Activated CD8-positive, alpha-beta T cell treated with anti-CD3 and anti-CD28 coated beads for 36 hours (primary cell): ENCODE measurements around the gene FIP1L1. TPM values are rescaled to one million over a fixed set of nuclear protein-coding genes. Genes with fewer than 3 reads are reported as not detected.

ENCODE experiments used
- ATAC-seq: fragments of 200-7000 bp; cut with Tn5 transposase; one replicate; pipeline ENCODE4 v1.10.0; 2021; ENCODE audit warnings: mild to moderate bottlenecking, moderate library complexity
- CTCF ChIA-PET: fragments of 350-600 bp; sonication (Branson Sonifier 250); formaldehyde crosslinking; loops from one replicate; lab custom pipeline; 2021; ENCODE audit warnings: antibody characterized with exemption; lab: Charles Lee
- POLR2A ChIA-PET: fragments of 350-600 bp; sonication (Branson Sonifier 250); formaldehyde crosslinking; loops from one replicate; lab custom pipeline; 2021; ENCODE audit warnings: antibody characterized with exemption; lab: Charles Lee
- DNase-seq: peaks from one replicate; pipeline ENCODE4 v3.0.0-alpha.2; 2020
- H3K27ac Mint-ChIP-seq: one replicate; pipeline ENCODE4 v1.8.0; 2021; ENCODE audit warnings: mild to moderate bottlenecking, mixed read lengths
- H3K27me3 Mint-ChIP-seq: one replicate; pipeline ENCODE4 v1.8.0; 2021; ENCODE audit warnings: mixed read lengths
- H3K36me3 Mint-ChIP-seq: one replicate; pipeline ENCODE4 v1.8.0; 2021; ENCODE audit warnings: low read depth, mixed read lengths
- H3K4me1 Mint-ChIP-seq: one replicate; pipeline ENCODE4 v1.8.0; 2021; ENCODE audit warnings: low read depth, mixed read lengths
- H3K4me3 Mint-ChIP-seq: one replicate; pipeline ENCODE4 v1.8.0; 2021; ENCODE audit warnings: mild to moderate bottlenecking, moderate library complexity, mixed read lengths
- H3K9me3 Mint-ChIP-seq: one replicate; pipeline ENCODE4 v1.8.0; 2021; ENCODE audit warnings: mixed read lengths
- intact Hi-C: fragments of 100-400 bp; cut with micrococcal nuclease; formaldehyde crosslinking; loops from one replicate; pipeline ENCODE4 v1.10.0; 2022
- total RNA-seq, 2 experiments: library from RNA; stranded (reverse); gene quantifications; one replicate each; pipeline ENCODE4 v1.2.3, GENCODE V29; 2021
- TF ChIP-seq, protein P1 (sequence below): fragments of 200-600 bp; IDR thresholded peaks from one replicate; pipeline ENCODE4 v1.8.0; 2022; ENCODE audit warnings: antibody characterized with exemption, mild to moderate bottlenecking

Gene FIP1L1
- total RNA-seq, 2 experiments from 2014 or later, result 67.3 to 67.6 TPM

DNA sequence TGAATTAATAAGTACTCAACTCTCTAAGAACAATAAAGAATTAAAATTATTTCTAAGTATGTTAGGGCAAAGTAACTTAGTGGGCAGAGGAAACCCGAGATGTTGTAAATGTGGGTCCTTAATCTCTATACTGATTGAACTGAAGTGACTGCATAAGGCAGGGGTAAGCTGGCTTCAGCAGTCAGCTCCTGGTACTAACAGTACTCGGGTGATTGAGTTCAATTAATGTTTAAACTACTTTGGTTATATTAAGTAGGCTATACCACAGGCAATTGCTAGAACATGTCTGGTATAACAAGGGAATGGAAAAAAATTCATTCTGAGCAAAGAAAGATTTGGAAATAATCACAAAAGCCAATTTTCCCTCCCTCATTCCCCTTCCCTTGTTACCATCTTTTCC lies 123.1 kb downstream of the FIP1L1 start:
- Mint-ChIP-seq H3K4me1 (no peaks in the 10 kb centered on the region), H3K27me3 (no peaks in the 10 kb centered on the region), H3K4me3 (no peak overlapping the region), H3K9me3 (no peaks in the 10 kb centered on the region), H3K27ac (no peak overlapping the region), H3K36me3 (no peaks in the 10 kb centered on the region)
- DNase-seq, result no peak
- ChIA-PET CTCF (no interaction called here), POLR2A (no interaction called here)
- no peak for ATAC-seq
- intact Hi-C loops, result no loop called here
- TF ChIP-seq, protein P1, sequence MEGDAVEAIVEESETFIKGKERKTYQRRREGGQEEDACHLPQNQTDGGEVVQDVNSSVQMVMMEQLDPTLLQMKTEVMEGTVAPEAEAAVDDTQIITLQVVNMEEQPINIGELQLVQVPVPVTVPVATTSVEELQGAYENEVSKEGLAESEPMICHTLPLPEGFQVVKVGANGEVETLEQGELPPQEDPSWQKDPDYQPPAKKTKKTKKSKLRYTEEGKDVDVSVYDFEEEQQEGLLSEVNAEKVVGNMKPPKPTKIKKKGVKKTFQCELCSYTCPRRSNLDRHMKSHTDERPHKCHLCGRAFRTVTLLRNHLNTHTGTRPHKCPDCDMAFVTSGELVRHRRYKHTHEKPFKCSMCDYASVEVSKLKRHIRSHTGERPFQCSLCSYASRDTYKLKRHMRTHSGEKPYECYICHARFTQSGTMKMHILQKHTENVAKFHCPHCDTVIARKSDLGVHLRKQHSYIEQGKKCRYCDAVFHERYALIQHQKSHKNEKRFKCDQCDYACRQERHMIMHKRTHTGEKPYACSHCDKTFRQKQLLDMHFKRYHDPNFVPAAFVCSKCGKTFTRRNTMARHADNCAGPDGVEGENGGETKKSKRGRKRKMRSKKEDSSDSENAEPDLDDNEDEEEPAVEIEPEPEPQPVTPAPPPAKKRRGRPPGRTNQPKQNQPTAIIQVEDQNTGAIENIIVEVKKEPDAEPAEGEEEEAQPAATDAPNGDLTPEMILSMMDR, result no peak

- no peaks in the 10 kb centered on the region for H3K4me1 Mint-ChIP-seq
- DNase-seq (no peak), ATAC-seq (no peak)
- no peaks in the 10 kb centered on the region for H3K27me3 Mint-ChIP-seq
- no peak overlapping the region for H3K27ac Mint-ChIP-seq
- no peaks in the 10 kb centered on the region for H3K9me3 Mint-ChIP-seq
- ChIA-PET CTCF (interaction anchor here (1.3 kb wide), 1 partner anchor 26 kb away, joined by 3 read pairs; no protein-coding TSS in a partner anchor), POLR2A (no interaction called here)
- intact Hi-C loops, result no loop called here
- TF ChIP-seq, protein P1, result no peak
- H3K36me3 Mint-ChIP-seq, result no peaks in the 10 kb centered on the region
- no peak overlapping the region for H3K4me3 Mint-ChIP-seq
These were observed 124.1 kb downstream of the FIP1L1 start for GRCh38 chr4:53501561-53501960.

DNA sequence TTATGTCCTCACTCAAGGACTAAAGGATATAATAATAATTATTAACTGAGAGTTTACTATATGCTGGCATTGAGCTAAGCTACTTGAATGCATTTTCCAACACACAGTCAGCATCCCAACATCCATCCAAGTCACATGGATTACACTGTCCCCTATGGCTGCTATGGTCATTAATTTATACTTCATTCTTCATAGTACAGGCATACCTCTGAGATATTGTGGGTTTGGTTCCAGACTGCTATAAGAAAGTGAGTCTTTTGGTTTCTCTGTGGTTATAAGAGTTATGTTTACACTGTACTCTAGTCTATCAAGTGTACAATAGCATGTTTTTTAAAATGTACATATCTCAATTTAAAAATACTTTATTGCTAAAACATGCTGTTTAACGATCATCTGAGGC lies 124.7 kb downstream of the FIP1L1 start:
- ChIA-PET CTCF (interaction anchor here (1.3 kb wide), 1 partner anchor 26 kb away, joined by 3 read pairs; no protein-coding TSS in a partner anchor), POLR2A (no interaction called here)
- Mint-ChIP-seq H3K27me3 (no peaks in the 10 kb centered on the region), H3K9me3 (no peaks in the 10 kb centered on the region), H3K4me1 (no peaks in the 10 kb centered on the region), H3K36me3 (no peaks in the 10 kb centered on the region), H3K4me3 (no peak overlapping the region), H3K27ac (no peak overlapping the region)
- TF ChIP-seq, protein P1, result no peak
- intact Hi-C loops, result no loop called here
- no peak for ATAC-seq
- no peak for DNase-seq

- DNase-seq, result no peak
- ChIA-PET CTCF (no interaction called here), POLR2A (no interaction called here)
- TF ChIP-seq, protein P1, result no peak
- no peaks in the 10 kb centered on the region for H3K4me1 Mint-ChIP-seq
- no peak overlapping the region for H3K4me3 Mint-ChIP-seq
- intact Hi-C loops, result no loop called here
- no peaks in the 10 kb centered on the region for H3K9me3 Mint-ChIP-seq
- ATAC-seq, result no peak
- no peak overlapping the region for H3K27ac Mint-ChIP-seq
- H3K36me3 Mint-ChIP-seq, result no peaks in the 10 kb centered on the region
- H3K27me3 Mint-ChIP-seq, result no peaks in the 10 kb centered on the region
These were observed 128.5 kb downstream of the FIP1L1 start for GRCh38 chr4:53505947-53506346.

DNA sequence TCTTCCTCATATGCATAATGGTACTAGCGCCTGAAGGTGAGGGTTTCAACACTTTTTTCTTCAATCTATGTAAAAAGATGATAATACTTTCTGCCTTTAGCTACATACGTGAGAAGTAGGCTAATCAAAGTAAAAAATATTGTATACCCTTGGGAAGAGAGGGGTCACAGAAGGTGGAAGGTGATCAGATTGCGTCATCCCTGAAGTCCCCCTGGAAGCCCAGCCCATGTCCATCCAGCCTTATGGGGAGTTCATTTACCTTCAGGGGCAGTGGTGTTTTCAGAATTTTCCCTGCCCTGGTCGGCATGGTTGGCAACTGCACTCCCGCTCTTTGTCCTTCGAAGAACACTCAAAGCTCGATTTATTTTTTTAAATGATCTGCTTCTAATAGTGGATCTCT lies 129.6 kb downstream of the FIP1L1 start:
- Mint-ChIP-seq H3K4me3 (no peak overlapping the region), H3K27me3 (no peaks in the 10 kb centered on the region), H3K9me3 (no peaks in the 10 kb centered on the region), H3K4me1 (no peaks in the 10 kb centered on the region), H3K36me3 (no peaks in the 10 kb centered on the region), H3K27ac (no peak overlapping the region)
- no peak for DNase-seq
- ChIA-PET CTCF (no interaction called here), POLR2A (no interaction called here)
- TF ChIP-seq, protein P1, result no peak
- intact Hi-C loops, result no loop called here
- no peak for ATAC-seq
